Measurements from ENCODE around the gene ZSWIM1. TPM values are rescaled to one million over a fixed set of nuclear protein-coding genes. Genes with fewer than 3 reads are reported as not detected.

The ZSWIM1 gene
- total and polyA plus RNA-seq, 2 of the 13 experiments (the other 11 are each of a cell fraction or from before 2014, with no cell fraction given): 9.5 to 11.7 TPM

DNA sequence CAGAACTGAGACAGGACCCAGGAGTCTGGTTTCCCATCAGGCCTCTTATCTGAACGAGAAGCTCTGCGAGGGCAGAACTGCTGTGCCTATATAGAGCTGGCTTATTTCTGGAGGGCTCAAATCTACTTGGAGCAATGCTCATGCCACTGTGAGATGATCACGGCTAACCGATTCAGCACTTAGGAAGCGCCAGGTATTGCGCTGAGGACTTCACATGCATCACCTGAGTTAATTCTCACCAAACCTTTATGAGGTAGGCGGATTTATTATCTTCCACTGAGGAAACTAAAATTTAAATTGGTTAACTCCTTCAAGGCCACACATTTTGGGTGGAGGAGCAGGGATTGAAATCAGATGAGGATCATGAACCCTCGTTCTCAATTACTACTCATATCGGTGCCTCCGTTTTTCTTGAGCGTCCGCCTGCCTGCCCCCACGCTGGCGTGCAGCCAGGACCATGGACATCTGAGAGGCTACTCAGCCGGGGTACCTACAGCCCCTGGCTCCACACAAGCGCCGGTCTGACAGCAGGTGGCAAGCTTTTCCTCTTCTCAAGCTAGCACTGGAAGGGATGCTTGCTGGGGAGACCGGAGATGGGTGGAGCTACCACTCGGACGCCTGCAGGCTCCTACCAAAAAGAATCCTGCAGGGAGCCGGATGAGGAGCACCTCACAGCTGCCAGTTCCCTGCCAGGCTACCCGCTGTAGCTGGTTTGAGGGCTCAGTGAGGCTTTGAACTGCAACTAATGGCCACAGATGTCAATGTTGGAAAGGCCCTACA, 52.4 kb downstream of the ZSWIM1 start (continued):
- TF ChIP-seq SMARCE1 (IDR thresholded peaks at IDR 0.05; ENCODE audit: borderline replicate concordance): no peak
- TF ChIP-seq TMF1 (CRISPR knock-in tag; IDR thresholded peaks at IDR 0.05; ENCODE audit: low read depth): no peak
- TF ChIP-seq STAT5B (CRISPR knock-in tag; IDR thresholded peaks at IDR 0.05): no peak
- peak; percentile 38; the same call in 1 of the 2 replicates for TF ChIP-seq RARA (CRISPR knock-in tag; IDR thresholded peaks at IDR 0.05)
- peak; percentile 85 for TF ChIP-seq SALL1 (CRISPR knock-in tag; IDR thresholded peaks at IDR 0.05)
- TF ChIP-seq RBFOX2 (IDR thresholded peaks at IDR 0.05; ENCODE audit: low read depth, low read length): no peak
- TF ChIP-seq NR1H2 (CRISPR knock-in tag; IDR thresholded peaks at IDR 0.05; ENCODE audit: borderline replicate concordance, low read depth): no peak
- TF ChIP-seq ZBTB21 (CRISPR knock-in tag; IDR thresholded peaks at IDR 0.05): 0 out of 2 replicates have a peak, but pooled peaks have one; percentile 31
- TF ChIP-seq SIX4 (CRISPR knock-in tag; IDR thresholded peaks at IDR 0.05): peak; percentile 66
- no peak; the same call in 1 of the 2 replicates for TF ChIP-seq NR2F2 (IDR thresholded peaks at IDR 0.05; ENCODE audit: borderline replicate concordance, low read depth)
- no peak for TF ChIP-seq EZH2 (conservative IDR thresholded peaks at IDR 0.05; ENCODE audit: low read depth, low read length)
- no peak for TF ChIP-seq CENPX (CRISPR knock-in tag; IDR thresholded peaks at IDR 0.05)
- no peak for TF ChIP-seq ZNF543 (CRISPR knock-in tag; IDR thresholded peaks at IDR 0.05)
- no peak for TF ChIP-seq PCBP1 (IDR thresholded peaks at IDR 0.05; ENCODE audit: borderline replicate concordance, low read depth, low read length)
- TF ChIP-seq, protein P1, sequence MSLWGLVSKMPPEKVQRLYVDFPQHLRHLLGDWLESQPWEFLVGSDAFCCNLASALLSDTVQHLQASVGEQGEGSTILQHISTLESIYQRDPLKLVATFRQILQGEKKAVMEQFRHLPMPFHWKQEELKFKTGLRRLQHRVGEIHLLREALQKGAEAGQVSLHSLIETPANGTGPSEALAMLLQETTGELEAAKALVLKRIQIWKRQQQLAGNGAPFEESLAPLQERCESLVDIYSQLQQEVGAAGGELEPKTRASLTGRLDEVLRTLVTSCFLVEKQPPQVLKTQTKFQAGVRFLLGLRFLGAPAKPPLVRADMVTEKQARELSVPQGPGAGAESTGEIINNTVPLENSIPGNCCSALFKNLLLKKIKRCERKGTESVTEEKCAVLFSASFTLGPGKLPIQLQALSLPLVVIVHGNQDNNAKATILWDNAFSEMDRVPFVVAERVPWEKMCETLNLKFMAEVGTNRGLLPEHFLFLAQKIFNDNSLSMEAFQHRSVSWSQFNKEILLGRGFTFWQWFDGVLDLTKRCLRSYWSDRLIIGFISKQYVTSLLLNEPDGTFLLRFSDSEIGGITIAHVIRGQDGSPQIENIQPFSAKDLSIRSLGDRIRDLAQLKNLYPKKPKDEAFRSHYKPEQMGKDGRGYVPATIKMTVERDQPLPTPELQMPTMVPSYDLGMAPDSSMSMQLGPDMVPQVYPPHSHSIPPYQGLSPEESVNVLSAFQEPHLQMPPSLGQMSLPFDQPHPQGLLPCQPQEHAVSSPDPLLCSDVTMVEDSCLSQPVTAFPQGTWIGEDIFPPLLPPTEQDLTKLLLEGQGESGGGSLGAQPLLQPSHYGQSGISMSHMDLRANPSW (CRISPR knock-in tag; IDR thresholded peaks at IDR 0.05; ENCODE audit: borderline replicate concordance): peak; percentile 73; the same call in 1 of the 2 replicates
- TF ChIP-seq ZNF557 (CRISPR knock-in tag; IDR thresholded peaks at IDR 0.05): no peak; the same call in 1 of the 2 replicates
- TF ChIP-seq, protein P2, sequence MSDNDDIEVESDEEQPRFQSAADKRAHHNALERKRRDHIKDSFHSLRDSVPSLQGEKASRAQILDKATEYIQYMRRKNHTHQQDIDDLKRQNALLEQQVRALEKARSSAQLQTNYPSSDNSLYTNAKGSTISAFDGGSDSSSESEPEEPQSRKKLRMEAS (IDR thresholded peaks at IDR 0.05): peak; percentile 53; the same call in 1 of the 2 replicates
- TF ChIP-seq SP1 (IDR thresholded peaks at IDR 0.05): no peak
- TF ChIP-seq SP1 (CRISPR knock-in tag; IDR thresholded peaks at IDR 0.05): peak; percentile 14
- TF ChIP-seq ZNF644 (CRISPR knock-in tag; IDR thresholded peaks at IDR 0.05; ENCODE audit: low read depth): no peak; the same call in 1 of the 2 replicates
- peak; percentile 60; the same call in 1 of the 2 replicates for TF ChIP-seq ZNF792 (CRISPR knock-in tag; IDR thresholded peaks at IDR 0.05)
- no peak for TF ChIP-seq ZFP36L2 (CRISPR knock-in tag; IDR thresholded peaks at IDR 0.05)
- no peak for TF ChIP-seq REXO4 (CRISPR knock-in tag; IDR thresholded peaks at IDR 0.05; ENCODE audit: borderline replicate concordance)
- no peak for TF ChIP-seq MXD1 (CRISPR knock-in tag; IDR thresholded peaks at IDR 0.05)
- TF ChIP-seq BCL6 (CRISPR knock-in tag; IDR thresholded peaks at IDR 0.05): peak; percentile 51; the same call in 1 of the 2 replicates
- 0 out of 2 replicates have a peak, but pooled peaks have one; percentile 38 for TF ChIP-seq ZNF746 (CRISPR knock-in tag; IDR thresholded peaks at IDR 0.05)
- no peak for TF ChIP-seq BRCA1 (CRISPR knock-in tag; IDR thresholded peaks at IDR 0.05)
- no peak for TF ChIP-seq ZNF724P (CRISPR knock-in tag; IDR thresholded peaks at IDR 0.05; ENCODE audit: borderline replicate concordance)
- no peak for TF ChIP-seq GMEB2 (CRISPR knock-in tag; IDR thresholded peaks at IDR 0.05; ENCODE audit: low read depth)
